A549 (cell line): Measurements from ENCODE around the gene RPL13A. TPM values are rescaled to one million over a fixed set of nuclear protein-coding genes. Genes with fewer than 3 reads are reported as not detected.

ENCODE experiments used
- ATOH8 ChIP-seq: fragments of 250-450 bp; sonication (Bioruptor Pico); IDR thresholded peaks from 2 replicates; pipeline ENCODE4 v1.5.0; 2020; ENCODE audit warnings: low read depth, mild to moderate bottlenecking, moderate library complexity
- CBX8 ChIP-seq: fragments of 200-600 bp; sonication (generic); IDR thresholded peaks from 2 replicates; pipeline ENCODE4 v1.6.1; 2016
- CTCF ChIP-seq: fragments of >200 bp; sonication (Bioruptor Twin); formaldehyde crosslinking; IDR thresholded peaks from 3 replicates; pipeline ENCODE4 v1.5.1; 2016
- E2F6 ChIP-seq: IDR thresholded peaks from 2 replicates; pipeline ENCODE4 v1.6.1; 2012; ENCODE audit warnings: low read depth, borderline replicate concordance
- EHMT2 ChIP-seq: fragments of 200-600 bp; sonication (generic); IDR thresholded peaks from 2 replicates; pipeline ENCODE4 v1.6.1; 2016; ENCODE audit warnings: antibody characterized with exemption, low read depth, mild to moderate bottlenecking, moderate library complexity
- EP300 ChIP-seq, 2 experiments: fragments of >200 bp; sonication (Bioruptor Twin); formaldehyde crosslinking; IDR thresholded peaks; 2 replicates in 1 of 2; 3 replicates in 1 of 2; pipeline ENCODE4 v1.6.1; 2016 to 2017
- FOSB ChIP-seq: fragments of 250-450 bp; sonication (Bioruptor Pico); IDR thresholded peaks from 2 replicates; pipeline ENCODE4 v1.5.0; 2020; ENCODE audit warnings: mild to moderate bottlenecking, moderate library complexity
- HDAC2 ChIP-seq: fragments of 200-600 bp; sonication (generic); IDR thresholded peaks from 2 replicates; pipeline ENCODE4 v1.6.1; 2016
- HOXB13 ChIP-seq: fragments of 250-450 bp; sonication (Bioruptor Pico); IDR thresholded peaks from 2 replicates; pipeline ENCODE4 v1.5.0; 2020; ENCODE audit warnings: low read depth, mild to moderate bottlenecking, moderate library complexity
- HOXB5 ChIP-seq: fragments of 250-450 bp; sonication (Bioruptor Pico); IDR thresholded peaks from 2 replicates; pipeline ENCODE4 v1.5.0; 2020; ENCODE audit warnings: mild to moderate bottlenecking, moderate library complexity
- JUN ChIP-seq, 2 experiments: fragments of >200 bp; sonication (Bioruptor Twin); formaldehyde crosslinking; IDR thresholded peaks; 2 replicates in 1 of 2; 3 replicates in 1 of 2; pipeline ENCODE4 v1.6.1; 2016 to 2017
- MAFK ChIP-seq: fragments of 450-650 bp; IDR thresholded peaks from 2 replicates; pipeline ENCODE4 v1.6.1; 2014; ENCODE audit not compliant: partially characterized antibody
- MAZ ChIP-seq: fragments of 150-350 bp; IDR thresholded peaks from 2 replicates; pipeline ENCODE4 v1.6.1; 2014; ENCODE audit warnings: antibody characterized with exemption, low read depth, low read length, borderline replicate concordance
- MYC ChIP-seq: IDR thresholded peaks from 2 replicates; pipeline ENCODE4 v1.6.1; 2012; ENCODE audit warnings: mild to moderate bottlenecking, inconsistent platforms, low read length, improper control_type of control experiment, borderline replicate concordance
- NPAS2 ChIP-seq: fragments of 250-450 bp; sonication (Bioruptor Pico); IDR thresholded peaks from 2 replicates; pipeline ENCODE4 v1.8.0; 2022; ENCODE audit warnings: mild to moderate bottlenecking, moderate library complexity, borderline replicate concordance
- PHF8 ChIP-seq: fragments of 200-600 bp; sonication (generic); IDR thresholded peaks from 2 replicates; pipeline ENCODE4 v1.6.1; 2016; ENCODE audit warnings: low read depth, mild to moderate bottlenecking, antibody characterized with exemption, moderate library complexity, borderline replicate concordance
- RAD21 ChIP-seq, 2 experiments: fragments of >200 bp in 1 of 2; sonication (Bioruptor Twin) in 1 of 2; formaldehyde crosslinking in 1 of 2; IDR thresholded peaks in 1 of 2; conservative IDR thresholded peaks in 1 of 2; 2 replicates in 1 of 2; 3 replicates in 1 of 2; pipeline ENCODE4 v1.6.1; 2012 to 2018; ENCODE audit warnings: inconsistent platforms in 1 of 2
- REST ChIP-seq: fragments of 200-600 bp; sonication (generic); IDR thresholded peaks from 2 replicates; pipeline ENCODE4 v1.6.1; 2016; ENCODE audit warnings: antibody characterized with exemption, mild to moderate bottlenecking, moderate library complexity
- ZNF302 ChIP-seq: fragments of 250-450 bp; sonication (Bioruptor Pico); IDR thresholded peaks from 2 replicates; pipeline ENCODE4 v1.9.0; 2021; ENCODE audit warnings: inconsistent platforms, mild to moderate bottlenecking, moderate library complexity
- ZSCAN20 ChIP-seq: fragments of 250-450 bp; sonication (Bioruptor Pico); IDR thresholded peaks from 2 replicates; pipeline ENCODE4 v1.8.0; 2022; ENCODE audit warnings: mild to moderate bottlenecking, moderate library complexity
- polyA plus RNA-seq, 4 experiments: library from polyadenylated mRNA; depleted of rRNA in 3 of 4; stranded (reverse); fragments of >200 nt; fragmentation: RNase III in 1 of 4; extraction: RNeasy Plus Mini Kit Qiagen cat#74134 plus additional on column Dnase treatment in 1 of 4; gene quantifications; 2 replicates in 3 of 4; 3 replicates in 1 of 4; pipeline ENCODE4 v1.2.3, GENCODE V29; 2011 to 2017

Gene RPL13A
- polyA plus RNA-seq, 2 of the 4 experiments (the other 2 are of a cell fraction), result 3,595 to 5,410 TPM

DNA sequence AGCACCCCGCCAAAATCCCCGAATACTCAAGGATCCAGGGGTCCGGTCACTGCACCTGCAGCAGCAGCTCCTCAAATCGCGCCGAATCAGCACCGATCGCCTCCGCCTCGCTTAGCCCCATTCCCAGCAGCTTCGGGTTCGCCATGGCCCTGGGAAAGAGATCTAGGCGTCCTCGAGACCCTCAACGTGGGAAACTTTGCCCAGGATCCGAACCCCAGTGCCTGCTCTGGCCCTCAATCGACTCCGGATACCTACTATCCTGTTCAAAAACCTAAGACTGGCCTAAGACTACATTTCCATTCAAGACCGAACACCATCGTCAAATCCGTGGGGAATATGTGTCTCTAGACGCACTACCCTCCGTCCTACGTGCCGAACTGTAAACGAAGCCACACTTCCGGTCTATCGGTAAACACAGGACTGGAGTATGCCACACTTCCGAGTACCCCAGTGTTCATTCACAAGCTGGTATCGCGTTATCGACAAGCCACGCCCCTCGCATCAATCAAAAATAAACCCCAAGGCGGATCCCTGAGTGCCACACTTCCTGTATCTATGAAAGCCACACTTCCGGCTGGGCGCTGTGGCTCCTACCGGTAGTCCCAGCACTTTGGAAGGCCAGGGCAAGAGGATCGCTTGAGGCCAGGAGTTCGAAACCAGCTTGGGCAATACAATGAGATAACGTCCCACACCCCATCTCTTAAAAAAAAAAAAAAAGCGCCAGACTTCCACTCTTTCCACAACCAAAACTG is 35.8 kb upstream of the RPL13A start, which contains the start of gene PIH1D1 (continued):
- TF ChIP-seq MAFK (peak; percentile 44), RAD21 (conservative IDR thresholded peaks at IDR 0.05 in 1 of 2, IDR thresholded peaks at IDR 0.05 in 1 of 2) (no peak), CTCF (no peak), EP300 (IDR thresholded peaks at IDR 0.05) (no peak), CBX8 (no peak), JUN (IDR thresholded peaks at IDR 0.05) (peak in 1 of 2 experiments; percentile 85; a peak in 4 of 5 replicates), HOXB13 (CRISPR knock-in tag) (no peak), E2F6 (peak; percentile 60; the same call in 1 of the 2 replicates), REST (peak; percentile 86), EHMT2 (no peak), MYC (no peak; the same call in 1 of the 2 replicates), ZNF302 (CRISPR knock-in tag) (no peak), ATOH8 (no peak), ZSCAN20 (CRISPR knock-in tag) (no peak), HOXB5 (CRISPR knock-in tag) (peak; percentile 100), HDAC2 (no peak), PHF8 (peak; percentile 60; the same call in 1 of the 2 replicates), MAZ (peak; percentile 7; the same call in 1 of the 2 replicates), NPAS2 (CRISPR knock-in tag) (no peak), FOSB (CRISPR knock-in tag) (peak; percentile 49; the same call in 1 of the 2 replicates)
